NCI-H1417 (cell line): ENCODE measurements around the gene ANXA3.
"Not testable (repeated sequence)": the region's sequence is repeated elsewhere in the genome, so short reads cannot be mapped to it uniquely, and the experiment has no call there.

Experiments
- DNase-seq, 3 experiments: peaks; one replicate each; lab custom pipeline; 2025; lab: John Stamatoyannopoulos, UW

Gene ANXA3

GRCh38 chr4:78551420-78552351, at the start of gene ANXA3:
ANXA3 (plus strand) TSS chr4:78551770; CDS start chr4:78554474, 2,704 bp downstream.
- DNase-seq = peak; percentile 20 to 62 (median 47)

- DNase-seq = not testable (repeated sequence)
Observed at GRCh38 chr4:78506260-78506659, 45.3 kb upstream of the ANXA3 start.

- no peak for DNase-seq
Observed at GRCh38 chr4:78509043-78509442, 42.5 kb upstream of the ANXA3 start.

- no peak for DNase-seq
Observed at GRCh38 chr4:78510108-78510507, 41.5 kb upstream of the ANXA3 start.

GRCh38 chr4:78510681-78511080, 40.9 kb upstream of the ANXA3 start:
- no peak for DNase-seq

- no peak for DNase-seq
Observed at GRCh38 chr4:78512357-78512920, 39.1 kb upstream of the ANXA3 start.

GRCh38 chr4:78513411-78513975, 38.1 kb upstream of the ANXA3 start:
- no peak for DNase-seq

GRCh38 chr4:78517050-78517652, 34.4 kb upstream of the ANXA3 start:
- peak; percentile 4 to 62 (median 59) for DNase-seq

GRCh38 chr4:78518561-78518960, 33.0 kb upstream of the ANXA3 start:
- no peak for DNase-seq

GRCh38 chr4:78519962-78520361, 31.6 kb upstream of the ANXA3 start:
- no peak for DNase-seq

GRCh38 chr4:78520808-78521226, 30.8 kb upstream of the ANXA3 start:
- no peak for DNase-seq

GRCh38 chr4:78524009-78524408, 27.6 kb upstream of the ANXA3 start:
- no peak for DNase-seq

- no peak for DNase-seq
Observed at GRCh38 chr4:78525559-78525958, 26.0 kb upstream of the ANXA3 start.

- DNase-seq = no peak
Observed at GRCh38 chr4:78527103-78527502, 24.5 kb upstream of the ANXA3 start.

- DNase-seq = no peak
Observed at GRCh38 chr4:78527555-78527954, 24.0 kb upstream of the ANXA3 start.

- DNase-seq = no peak
Observed at GRCh38 chr4:78528327-78528726, 23.2 kb upstream of the ANXA3 start.

GRCh38 chr4:78529569-78530209, 21.9 kb upstream of the ANXA3 start:
- DNase-seq = no peak

- DNase-seq = no peak
Observed at GRCh38 chr4:78532046-78532445, 19.5 kb upstream of the ANXA3 start.

GRCh38 chr4:78533854-78534253, 17.7 kb upstream of the ANXA3 start:
- DNase-seq = no peak

- no peak for DNase-seq
Observed at GRCh38 chr4:78534286-78534955, 17.1 kb upstream of the ANXA3 start.

GRCh38 chr4:78542373-78542772, 9.2 kb upstream of the ANXA3 start:
- DNase-seq = no peak
